PFSK-1 (cell line): Measurements from ENCODE around the gene CACNA2D2.

Experiments used
- FOXP2 ChIP-seq: optimal IDR thresholded peaks from 2 replicates; pipeline ENCODE3; 2011; ENCODE audit warnings: borderline replicate concordance, control low read depth, inconsistent platforms; ENCODE audit not compliant: insufficient read depth; ENCODE audit errors: extremely low read length, extremely low read depth
- POLR2AphosphoS5 ChIP-seq: IDR thresholded peaks from 2 replicates; pipeline ENCODE4 v1.6.1; 2012; ENCODE audit warnings: low read depth, mild to moderate bottlenecking, control low read depth, low read length, moderate library complexity
- SIN3A ChIP-seq: IDR thresholded peaks from 2 replicates; pipeline ENCODE4 v1.6.1; 2012; ENCODE audit warnings: mild to moderate bottlenecking, low read length, moderate library complexity, borderline replicate concordance; ENCODE audit not compliant: insufficient read depth
- TAF1 ChIP-seq: IDR thresholded peaks from 2 replicates; pipeline ENCODE4 v1.6.1; 2012; ENCODE audit warnings: low read length, control low read depth, borderline replicate concordance; ENCODE audit not compliant: insufficient read depth
- TF ChIP-seq, protein P1 (sequence below), 2 experiments: IDR thresholded peaks; 2 replicates each; pipeline versions ENCODE4 v1.6.1 to v1.8.0; 2011 to 2012; ENCODE audit warnings: low read depth in 2 of 2, low read length in 2 of 2, control low read depth in 1 of 2, inconsistent platforms in 1 of 2, mild to moderate bottlenecking in 1 of 2, moderate library complexity in 1 of 2; ENCODE audit not compliant: insufficient read depth in 1 of 2

The CACNA2D2 gene

DNA sequence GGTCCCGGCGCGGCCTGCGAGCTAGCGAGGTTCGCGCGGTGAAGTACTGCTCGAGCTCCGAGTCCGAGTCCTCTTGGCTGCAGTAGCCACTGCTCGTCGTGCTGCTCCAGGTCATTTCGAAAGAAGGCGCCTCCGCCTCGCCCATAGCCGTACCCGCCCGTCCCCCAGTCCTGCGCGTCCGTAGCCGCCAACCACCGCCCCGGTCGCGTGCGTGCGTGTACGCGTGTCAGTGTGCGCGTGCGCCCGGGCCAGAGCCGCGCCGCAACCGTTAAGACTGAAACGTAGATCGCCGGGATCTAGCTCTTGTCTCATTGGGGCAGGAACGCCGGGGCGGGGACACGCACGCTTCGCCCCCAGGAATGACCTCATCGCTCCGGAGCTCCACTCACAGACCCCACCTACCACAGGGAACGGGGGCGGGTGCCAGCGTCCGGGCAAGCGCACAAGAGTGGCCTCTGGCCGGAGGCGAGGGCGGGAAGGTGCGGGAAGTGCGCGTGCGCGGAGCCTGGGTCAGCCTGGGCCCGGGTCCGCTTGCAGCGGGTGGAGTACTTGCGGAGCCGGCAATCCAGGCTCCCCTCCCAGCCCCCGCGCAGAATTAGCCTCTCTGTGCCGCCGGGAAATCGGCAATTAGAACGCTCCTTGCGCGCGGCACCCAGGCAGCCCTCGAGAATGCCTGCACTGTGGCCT is 166.1 kb downstream of the CACNA2D2 start:
- TF ChIP-seq SIN3A (no peak), FOXP2 (no peak), TAF1 (no peak), POLR2AphosphoS5 (peak; percentile 84)

DNA sequence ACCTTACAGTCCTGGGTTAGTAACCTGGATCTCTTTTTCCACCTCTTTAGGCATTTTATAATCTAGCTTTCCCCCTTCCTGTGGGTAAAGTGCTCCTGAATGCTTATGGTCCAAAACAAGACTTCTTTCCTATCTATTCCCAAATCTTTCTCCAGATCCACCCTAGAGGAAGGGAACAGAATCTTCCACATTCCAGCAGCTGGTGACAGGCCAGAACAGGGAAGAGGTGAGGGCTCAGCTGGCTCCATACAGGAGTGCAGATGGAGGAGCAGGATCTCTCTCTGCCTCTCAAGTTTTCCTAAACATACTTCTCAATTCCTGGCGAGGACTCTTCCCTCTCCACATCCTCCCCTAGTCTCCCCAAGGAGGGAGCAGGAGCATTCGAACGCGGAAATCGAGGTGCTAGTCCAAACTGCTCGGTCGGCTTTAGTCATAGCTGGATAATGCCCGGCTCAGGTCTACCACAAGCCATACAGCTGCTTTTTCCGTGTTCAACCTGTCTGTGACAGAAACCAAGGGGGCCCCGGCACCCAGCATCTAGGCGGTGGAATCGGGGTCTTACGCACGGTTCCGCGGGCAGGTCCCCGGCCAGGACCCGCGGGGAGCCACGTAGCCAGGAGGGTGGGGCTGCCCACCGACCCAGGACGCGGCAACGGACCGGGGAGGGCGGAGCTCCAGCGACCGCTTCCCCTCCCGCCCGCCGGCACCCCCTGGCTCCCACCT is 166.8 kb downstream of the CACNA2D2 start:
- TF ChIP-seq TAF1: no peak
- no peak for TF ChIP-seq FOXP2
- TF ChIP-seq, protein P1, sequence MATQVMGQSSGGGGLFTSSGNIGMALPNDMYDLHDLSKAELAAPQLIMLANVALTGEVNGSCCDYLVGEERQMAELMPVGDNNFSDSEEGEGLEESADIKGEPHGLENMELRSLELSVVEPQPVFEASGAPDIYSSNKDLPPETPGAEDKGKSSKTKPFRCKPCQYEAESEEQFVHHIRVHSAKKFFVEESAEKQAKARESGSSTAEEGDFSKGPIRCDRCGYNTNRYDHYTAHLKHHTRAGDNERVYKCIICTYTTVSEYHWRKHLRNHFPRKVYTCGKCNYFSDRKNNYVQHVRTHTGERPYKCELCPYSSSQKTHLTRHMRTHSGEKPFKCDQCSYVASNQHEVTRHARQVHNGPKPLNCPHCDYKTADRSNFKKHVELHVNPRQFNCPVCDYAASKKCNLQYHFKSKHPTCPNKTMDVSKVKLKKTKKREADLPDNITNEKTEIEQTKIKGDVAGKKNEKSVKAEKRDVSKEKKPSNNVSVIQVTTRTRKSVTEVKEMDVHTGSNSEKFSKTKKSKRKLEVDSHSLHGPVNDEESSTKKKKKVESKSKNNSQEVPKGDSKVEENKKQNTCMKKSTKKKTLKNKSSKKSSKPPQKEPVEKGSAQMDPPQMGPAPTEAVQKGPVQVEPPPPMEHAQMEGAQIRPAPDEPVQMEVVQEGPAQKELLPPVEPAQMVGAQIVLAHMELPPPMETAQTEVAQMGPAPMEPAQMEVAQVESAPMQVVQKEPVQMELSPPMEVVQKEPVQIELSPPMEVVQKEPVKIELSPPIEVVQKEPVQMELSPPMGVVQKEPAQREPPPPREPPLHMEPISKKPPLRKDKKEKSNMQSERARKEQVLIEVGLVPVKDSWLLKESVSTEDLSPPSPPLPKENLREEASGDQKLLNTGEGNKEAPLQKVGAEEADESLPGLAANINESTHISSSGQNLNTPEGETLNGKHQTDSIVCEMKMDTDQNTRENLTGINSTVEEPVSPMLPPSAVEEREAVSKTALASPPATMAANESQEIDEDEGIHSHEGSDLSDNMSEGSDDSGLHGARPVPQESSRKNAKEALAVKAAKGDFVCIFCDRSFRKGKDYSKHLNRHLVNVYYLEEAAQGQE (IDR thresholded peaks at IDR 0.05; ENCODE audit: insufficient read depth in 1 of 2, low read depth in 2 of 2, low read length in 2 of 2): no peak
- no peak for TF ChIP-seq POLR2AphosphoS5
- no peak for TF ChIP-seq SIN3A

DNA sequence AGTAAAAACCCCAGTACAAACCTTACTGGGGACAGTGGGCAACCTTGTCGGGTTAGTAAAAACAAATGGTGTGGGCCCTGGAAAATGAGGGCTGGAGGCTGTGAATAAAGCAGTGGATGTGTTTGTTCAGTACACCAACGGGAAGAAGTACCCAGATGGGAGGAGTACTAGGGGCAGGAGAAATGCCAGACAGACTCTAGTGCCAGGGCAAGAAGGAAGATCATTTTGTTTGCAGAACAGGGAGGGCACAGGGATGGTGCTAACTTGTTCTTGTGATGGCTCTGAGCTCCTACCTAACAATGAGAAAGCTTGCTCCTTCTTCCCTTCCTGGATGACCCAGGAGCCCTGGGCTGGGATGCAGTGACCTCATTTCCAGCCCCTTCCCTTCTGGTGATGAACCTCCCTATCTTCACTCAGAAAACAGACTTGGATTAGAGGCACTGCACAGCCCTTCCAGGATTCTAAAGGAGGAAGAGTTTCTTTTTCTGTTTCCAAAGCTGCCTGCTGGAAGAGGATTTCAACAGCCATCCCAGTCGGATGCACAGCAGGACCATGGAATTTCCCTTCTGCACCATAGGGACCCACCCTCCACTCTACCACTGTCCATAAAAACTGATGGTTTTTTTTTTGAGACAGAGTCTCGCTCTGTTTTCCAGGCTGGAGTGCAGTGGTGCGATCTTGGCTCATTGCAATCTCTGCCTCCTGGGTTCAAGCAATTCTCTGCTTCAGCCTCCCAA is 168.9 kb downstream of the CACNA2D2 start:
- TF ChIP-seq TAF1: no peak
- TF ChIP-seq FOXP2: no peak
- TF ChIP-seq POLR2AphosphoS5: no peak
- no peak for TF ChIP-seq SIN3A
- TF ChIP-seq, protein P1 (IDR thresholded peaks at IDR 0.05; ENCODE audit: insufficient read depth in 1 of 2, low read depth in 2 of 2, low read length in 2 of 2): no peak

DNA sequence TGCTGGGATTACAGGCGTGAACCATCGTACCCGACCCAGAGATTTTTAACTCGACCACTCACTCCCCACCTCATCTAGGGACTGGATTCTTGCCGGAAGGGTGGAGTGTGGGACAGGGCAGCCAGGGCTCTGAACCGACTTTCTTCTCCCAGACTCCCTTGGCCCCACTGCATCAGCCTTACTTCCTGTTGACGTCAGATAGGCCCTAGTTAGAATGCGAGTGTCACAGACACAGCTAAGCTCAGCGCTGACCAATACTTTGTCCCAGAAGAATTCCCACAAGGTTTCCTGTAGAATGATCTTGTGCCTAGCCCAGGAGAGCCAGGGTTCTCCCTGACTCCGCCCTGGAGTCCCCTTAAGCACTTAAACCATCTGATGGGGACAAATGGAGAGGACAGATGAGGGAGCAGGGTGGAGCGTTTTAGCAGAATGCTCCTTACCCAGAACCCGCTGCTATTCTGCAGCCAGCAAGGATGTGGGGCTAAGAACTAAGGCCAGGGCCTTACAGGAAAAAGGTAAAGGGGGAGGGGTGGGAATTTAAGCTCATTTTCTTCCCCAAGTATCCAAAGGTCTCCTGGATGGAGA is 169.6 kb downstream of the CACNA2D2 start:
- TF ChIP-seq SIN3A: no peak
- no peak for TF ChIP-seq TAF1
- no peak for TF ChIP-seq POLR2AphosphoS5
- TF ChIP-seq FOXP2: no peak
- TF ChIP-seq, protein P1 (IDR thresholded peaks at IDR 0.05; ENCODE audit: insufficient read depth in 1 of 2, low read depth in 2 of 2, low read length in 2 of 2): no peak

- no peak for TF ChIP-seq POLR2AphosphoS5
- no peak for TF ChIP-seq TAF1
- TF ChIP-seq, protein P1 (IDR thresholded peaks at IDR 0.05; ENCODE audit: insufficient read depth in 1 of 2, low read depth in 2 of 2, low read length in 2 of 2): no peak
- TF ChIP-seq FOXP2: no peak
- TF ChIP-seq SIN3A: no peak
These were observed 172.0 kb downstream of the CACNA2D2 start for GRCh38 chr3:50331364-50331907.
